Measurements from ENCODE around the gene KREMEN1.

Gene KREMEN1

DNA sequence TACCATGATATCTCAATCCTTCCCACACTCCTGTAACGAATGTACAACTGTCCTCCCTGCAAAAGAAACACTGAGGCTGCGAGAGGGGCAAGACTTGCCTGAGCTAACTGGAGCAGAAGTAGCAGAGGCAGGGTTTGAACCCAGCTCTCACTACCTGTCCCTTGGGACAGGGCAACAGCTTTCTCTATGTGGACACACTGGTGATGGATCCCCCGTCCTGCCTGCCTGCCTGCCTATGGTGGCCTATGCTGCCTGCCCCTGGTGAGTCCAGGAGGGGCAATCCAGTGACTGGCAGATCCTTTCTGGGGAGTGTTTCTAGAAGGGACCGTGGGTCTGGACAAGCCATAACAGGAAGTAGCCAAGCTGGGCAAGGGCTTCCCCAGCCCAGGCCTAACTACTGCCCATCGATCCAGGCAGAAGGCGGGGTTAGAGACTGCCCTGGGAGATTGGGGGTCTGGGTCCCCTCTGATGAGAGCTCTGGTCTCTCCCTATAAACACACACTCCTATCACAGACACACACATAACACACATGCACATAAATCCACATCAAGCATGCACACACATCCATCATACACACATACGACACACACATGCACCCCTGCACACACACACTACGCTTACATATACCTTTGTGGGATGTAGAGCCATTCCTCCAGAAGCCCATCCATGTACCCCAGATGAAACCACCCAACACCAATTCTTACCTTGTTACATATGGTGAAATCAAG, 131.8 kb downstream of the KREMEN1 start:
- DNase-seq = no peak
- Mint-ChIP-seq H3K36me3 (no peaks in the 10 kb centered on the region), H3K27ac (no peak overlapping the region), H3K27me3 (peaks cover 97% of the 10 kb centered on the region), H3K9me3 (no peaks in the 10 kb centered on the region), H3K4me1 (peaks cover 22% of the 10 kb centered on the region), H3K4me3 (no peak overlapping the region)
- CTCF ChIA-PET = interaction anchor here (0.9 to 2.7 kb wide), 4 partner anchors 12 to 51 kb away, joined by 3 to 10 read pairs (median 4); no protein-coding TSS in a partner anchor

DNA sequence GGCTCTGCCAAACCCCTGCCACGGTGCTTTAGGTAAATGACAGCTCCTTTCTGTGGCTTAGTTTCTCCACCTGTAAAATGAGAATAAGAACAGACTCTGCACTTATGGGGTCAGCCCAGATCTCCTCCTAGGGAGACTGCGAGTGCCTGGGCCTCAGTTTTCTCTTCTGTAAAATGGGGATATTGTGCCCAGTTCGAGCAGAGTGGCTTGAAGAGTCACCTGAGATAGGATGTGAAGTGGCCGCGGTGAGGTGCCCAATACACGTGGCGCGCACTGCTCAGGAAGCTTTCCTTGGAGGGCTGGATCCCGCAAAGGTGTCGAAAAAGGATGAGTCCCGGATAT, 132.4 kb downstream of the KREMEN1 start:
- no peaks in the 10 kb centered on the region for H3K9me3 Mint-ChIP-seq
- peaks cover 22% of the 10 kb centered on the region for H3K4me1 Mint-ChIP-seq
- H3K27me3 Mint-ChIP-seq = peaks cover 94% of the 10 kb centered on the region
- CTCF ChIA-PET = interaction anchor here (1.0 to 2.7 kb wide), 2 partner anchors 40 to 51 kb away, joined by 3 to 10 read pairs; no protein-coding TSS in a partner anchor
- no peaks in the 10 kb centered on the region for H3K36me3 Mint-ChIP-seq
- no peak overlapping the region for H3K27ac Mint-ChIP-seq
- DNase-seq = no peak
- H3K4me3 Mint-ChIP-seq = no peak overlapping the region

DNA sequence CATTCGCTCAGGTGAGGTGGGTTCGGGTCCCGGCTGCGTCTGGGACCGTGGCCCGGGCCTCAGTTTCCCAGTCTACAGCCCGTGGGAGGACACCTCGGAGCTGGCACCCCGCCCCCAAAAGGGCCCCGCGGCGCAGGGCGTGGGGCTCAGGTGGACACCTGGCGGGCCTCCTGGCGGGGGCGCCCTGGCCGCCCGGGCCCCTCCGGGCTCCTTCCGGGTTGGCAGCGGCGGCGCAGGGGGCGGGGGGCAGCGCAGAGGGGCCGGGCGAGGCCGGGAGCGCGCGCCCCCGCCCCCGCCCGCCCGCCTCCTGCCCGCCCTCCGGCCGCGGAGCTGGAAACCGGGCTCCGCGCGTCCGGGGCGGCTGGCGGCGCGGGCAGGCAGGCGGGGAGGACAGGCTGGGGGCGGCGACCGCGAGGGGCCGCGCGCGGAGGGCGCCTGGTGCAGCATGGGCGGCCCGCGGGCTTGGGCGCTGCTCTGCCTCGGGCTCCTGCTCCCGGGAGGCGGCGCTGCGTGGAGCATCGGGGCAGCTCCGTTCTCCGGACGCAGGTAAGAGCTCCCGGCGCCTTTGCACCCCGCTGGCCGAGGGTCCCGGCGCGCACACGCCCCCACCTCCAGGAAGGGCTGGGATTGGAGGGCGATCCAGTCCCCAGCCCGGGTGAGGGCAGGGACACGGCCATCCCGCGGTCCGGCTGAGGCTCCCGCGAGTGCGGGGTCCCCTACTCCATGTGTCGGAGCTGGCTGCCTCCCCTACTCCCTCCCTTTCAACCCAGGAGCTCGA, 132.9 kb downstream of the KREMEN1 start, which contains the start of gene EMID1:
Gene EMID1, plus strand, starts transcription at position 303 of the 778 bp plus-strand sequence. Its CDS starts 143 bp downstream, at position 446.
- peak; percentile 36 for DNase-seq
- H3K27ac Mint-ChIP-seq = no peak within 1 kb of the TSS
- H3K27me3 Mint-ChIP-seq = peaks cover 90% of the 10 kb centered on the region
- CTCF ChIA-PET = interaction anchor here (1.0 to 2.7 kb wide), 3 partner anchors 24 to 52 kb away, joined by 3 to 10 read pairs (median 4); no protein-coding TSS in a partner anchor
- peak within 1 kb of the TSS; percentile 16 for H3K4me3 Mint-ChIP-seq
- no peaks in the 10 kb centered on the region for H3K36me3 Mint-ChIP-seq
- H3K9me3 Mint-ChIP-seq = no peaks in the 10 kb centered on the region
- H3K4me1 Mint-ChIP-seq = peaks cover 22% of the 10 kb centered on the region

DNA sequence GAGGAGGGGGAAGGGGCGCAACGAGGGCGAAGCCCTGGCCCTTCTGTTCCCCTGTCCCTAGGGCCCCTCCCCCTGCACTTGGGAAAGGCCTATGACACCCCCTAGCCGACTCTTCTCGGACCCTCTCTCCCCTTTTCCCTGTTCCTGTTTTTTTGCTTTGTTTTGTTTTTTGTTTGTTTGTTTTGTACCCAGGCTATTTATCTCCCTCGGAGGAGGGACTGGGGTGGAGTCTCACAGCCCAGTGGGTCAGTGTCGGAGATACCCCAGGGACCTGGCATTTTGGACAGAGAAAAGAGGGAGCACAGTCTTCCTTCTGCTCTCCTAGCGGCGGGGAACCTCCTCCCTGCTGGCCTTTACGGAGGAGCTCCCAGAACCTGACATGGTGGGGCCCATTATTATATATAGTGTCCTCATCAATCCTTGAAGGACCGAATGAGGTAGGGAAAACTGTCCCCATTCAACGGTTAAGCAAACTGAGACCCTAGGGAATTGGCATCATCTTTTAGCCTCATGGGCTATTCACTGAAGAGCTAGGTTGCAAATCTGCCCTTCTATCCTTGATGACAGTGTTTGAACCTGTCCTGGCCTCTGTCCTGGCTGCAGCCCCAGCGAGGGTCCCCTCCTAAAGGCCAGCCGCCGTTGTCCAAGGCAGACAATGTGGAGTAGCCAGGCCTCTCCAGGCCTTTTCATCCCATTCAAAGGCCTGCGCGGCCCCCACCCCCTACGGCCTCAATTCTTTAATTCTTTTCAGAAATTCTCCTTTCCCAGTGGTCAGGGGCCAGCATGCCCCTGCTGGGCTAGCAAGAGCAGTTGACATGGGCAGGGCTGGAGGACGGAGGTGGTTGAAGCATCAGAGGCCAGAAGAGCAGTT, 133.8 kb downstream of the KREMEN1 start:
- no peak for DNase-seq
- Mint-ChIP-seq H3K4me1 (peaks cover 19% of the 10 kb centered on the region), H3K9me3 (no peaks in the 10 kb centered on the region), H3K4me3 (peak overlapping the region; percentile 16), H3K36me3 (no peaks in the 10 kb centered on the region), H3K27ac (no peak overlapping the region), H3K27me3 (peaks cover 85% of the 10 kb centered on the region)
- CTCF ChIA-PET = interaction anchor here (0.6 to 2.7 kb wide), 3 partner anchors 23 to 51 kb away, joined by 3 to 10 read pairs (median 4); no protein-coding TSS in a partner anchor

DNA sequence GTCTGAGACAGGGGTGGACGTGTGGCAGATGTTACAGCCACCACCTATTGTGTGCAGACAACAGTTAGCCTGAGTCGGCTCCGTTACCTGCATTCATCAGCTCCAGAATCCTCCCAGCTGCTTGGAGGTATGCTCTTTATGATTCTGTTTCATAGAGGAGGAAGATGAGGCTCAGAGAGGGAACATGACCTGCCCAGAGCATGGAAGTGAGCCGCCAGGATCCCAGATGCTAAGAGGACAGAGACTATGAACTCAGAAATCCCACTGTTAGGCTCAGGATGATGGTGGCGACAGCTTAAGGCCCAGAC, 134.4 kb downstream of the KREMEN1 start:
- H3K4me1 Mint-ChIP-seq = peaks cover 13% of the 10 kb centered on the region
- no peak overlapping the region for H3K27ac Mint-ChIP-seq
- H3K4me3 Mint-ChIP-seq = no peak overlapping the region
- H3K27me3 Mint-ChIP-seq = peaks cover 82% of the 10 kb centered on the region
- no peak for DNase-seq
- CTCF ChIA-PET = interaction anchor here (0.6 to 2.7 kb wide), 2 partner anchors 38 to 51 kb away, joined by 3 to 10 read pairs; no protein-coding TSS in a partner anchor
- no peaks in the 10 kb centered on the region for H3K36me3 Mint-ChIP-seq
- H3K9me3 Mint-ChIP-seq = no peaks in the 10 kb centered on the region

DNA sequence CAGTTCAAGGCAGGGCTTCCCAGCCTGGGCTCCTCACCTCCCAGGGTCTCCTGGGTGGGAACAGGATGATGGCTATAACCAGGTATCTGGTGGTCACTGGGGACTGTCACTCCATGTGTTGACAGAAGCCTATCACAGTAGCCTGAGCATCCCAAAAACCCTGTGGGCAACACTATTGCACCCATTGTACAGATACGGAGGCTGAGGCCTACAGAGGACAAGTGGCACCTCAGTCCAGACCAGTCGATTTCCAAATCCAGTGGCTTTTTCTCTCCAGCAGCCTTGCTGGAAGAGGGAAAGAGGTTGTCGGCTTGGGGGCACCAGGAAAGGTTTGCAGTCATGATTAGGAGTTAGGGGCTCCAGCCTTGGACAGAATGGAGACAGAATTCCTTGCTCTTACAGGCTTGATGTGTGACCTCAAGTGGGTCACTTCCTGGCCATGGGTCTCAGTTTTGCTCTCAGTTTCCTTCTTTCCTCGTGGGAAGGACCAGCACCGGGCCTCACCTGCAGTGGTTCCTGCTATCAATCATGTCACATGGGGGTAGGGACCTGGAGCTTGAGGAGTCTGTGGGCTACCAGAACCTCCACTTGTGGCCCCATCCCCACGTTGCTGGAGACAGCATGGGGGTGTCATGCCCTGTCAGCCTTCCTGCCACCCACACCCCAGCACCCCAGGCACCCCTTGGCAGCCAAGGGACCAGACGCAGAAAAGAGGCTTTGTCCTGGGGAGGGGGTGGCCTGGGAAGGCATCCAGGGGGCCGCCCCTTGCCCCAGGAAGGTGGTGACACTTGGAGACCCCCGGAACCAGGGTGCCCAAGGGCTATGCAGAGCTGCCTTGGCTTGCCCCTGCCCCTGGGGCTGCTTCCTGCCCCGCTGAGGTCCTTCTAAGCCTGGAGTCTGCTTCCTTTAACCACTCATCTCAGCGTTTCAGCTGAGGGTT, 135.0 kb downstream of the KREMEN1 start:
- H3K36me3 Mint-ChIP-seq = no peaks in the 10 kb centered on the region
- no peak for DNase-seq
- no peak overlapping the region for H3K27ac Mint-ChIP-seq
- CTCF ChIA-PET = interaction anchor here (0.6 kb wide), 1 partner anchor 52 kb away, joined by 3 read pairs; no protein-coding TSS in a partner anchor
- H3K4me1 Mint-ChIP-seq = peaks cover 6% of the 10 kb centered on the region
- no peak overlapping the region for H3K4me3 Mint-ChIP-seq
- no peaks in the 10 kb centered on the region for H3K9me3 Mint-ChIP-seq
- H3K27me3 Mint-ChIP-seq = peaks cover 76% of the 10 kb centered on the region

DNA sequence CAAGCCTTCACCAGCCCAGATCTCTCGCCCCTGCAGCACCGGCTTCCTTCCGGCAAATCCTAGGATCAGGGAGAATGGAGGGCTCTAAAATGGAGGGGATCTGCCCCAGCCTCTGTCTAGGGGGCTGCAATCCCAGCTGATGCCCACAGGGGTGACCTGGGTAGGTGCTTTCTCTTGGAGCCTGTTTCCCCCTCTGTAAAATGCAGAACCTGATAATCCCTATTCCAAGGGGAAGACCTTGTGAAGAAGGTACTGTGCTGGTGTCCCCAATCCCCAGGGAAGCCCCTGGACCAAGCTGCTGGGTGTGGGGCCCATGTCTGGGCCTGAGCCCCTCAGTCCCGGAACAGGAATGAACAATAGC, 135.6 kb downstream of the KREMEN1 start:
- no peak overlapping the region for H3K27ac Mint-ChIP-seq
- no peaks in the 10 kb centered on the region for H3K36me3 Mint-ChIP-seq
- H3K27me3 Mint-ChIP-seq = peaks cover 72% of the 10 kb centered on the region

DNA sequence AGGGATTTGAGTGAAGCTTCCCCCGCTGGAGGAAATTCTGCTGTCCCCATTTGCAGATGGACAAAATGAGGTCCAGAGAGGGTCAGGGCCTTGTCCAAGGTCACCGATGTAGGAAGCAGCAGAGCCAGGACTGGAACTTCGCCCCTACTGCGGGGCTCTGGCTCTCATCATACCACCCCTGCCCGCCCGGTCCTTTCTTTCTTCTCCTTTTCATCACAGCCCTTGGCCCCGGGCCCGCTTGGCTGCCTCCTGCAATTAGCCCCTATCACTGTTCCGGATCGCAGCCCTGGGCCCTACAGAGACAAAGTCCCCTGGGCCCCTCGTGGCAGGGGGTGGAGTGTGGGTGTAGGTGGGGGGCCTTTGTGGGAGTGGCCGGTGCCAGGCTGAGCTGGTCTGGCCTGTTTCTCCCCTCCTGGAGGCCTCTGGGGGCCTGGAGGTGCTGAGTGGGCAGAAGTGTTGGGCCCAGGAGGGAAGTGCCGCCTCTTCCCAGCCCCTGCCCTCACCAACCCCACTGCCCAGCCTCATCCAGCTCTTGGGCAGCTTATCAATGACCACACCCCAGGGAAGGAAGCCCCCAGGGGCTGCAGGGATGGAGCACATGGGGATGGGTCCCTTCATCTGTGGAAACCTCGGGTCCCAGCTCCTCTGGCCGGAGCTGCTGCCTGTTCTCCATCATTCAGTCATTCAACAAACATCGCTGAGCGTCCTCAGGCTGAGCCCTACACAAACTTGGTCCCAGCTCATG, 136.2 kb downstream of the KREMEN1 start:
- peaks cover 69% of the 10 kb centered on the region for H3K27me3 Mint-ChIP-seq
- no peak for DNase-seq
- no peaks in the 10 kb centered on the region for H3K9me3 Mint-ChIP-seq
- no peak overlapping the region for H3K27ac Mint-ChIP-seq
- H3K4me3 Mint-ChIP-seq = no peak overlapping the region
- H3K4me1 Mint-ChIP-seq = peaks cover 4% of the 10 kb centered on the region
- CTCF ChIA-PET = no interaction called here
- H3K36me3 Mint-ChIP-seq = no peaks in the 10 kb centered on the region

More for the DNA sequence above, 135.6 kb downstream of the KREMEN1 start:
- Mint-ChIP-seq H3K4me1 (peaks cover 4% of the 10 kb centered on the region), H3K4me3 (no peak overlapping the region), H3K9me3 (no peaks in the 10 kb centered on the region)
- DNase-seq = no peak
- CTCF ChIA-PET = no interaction called here

DNA sequence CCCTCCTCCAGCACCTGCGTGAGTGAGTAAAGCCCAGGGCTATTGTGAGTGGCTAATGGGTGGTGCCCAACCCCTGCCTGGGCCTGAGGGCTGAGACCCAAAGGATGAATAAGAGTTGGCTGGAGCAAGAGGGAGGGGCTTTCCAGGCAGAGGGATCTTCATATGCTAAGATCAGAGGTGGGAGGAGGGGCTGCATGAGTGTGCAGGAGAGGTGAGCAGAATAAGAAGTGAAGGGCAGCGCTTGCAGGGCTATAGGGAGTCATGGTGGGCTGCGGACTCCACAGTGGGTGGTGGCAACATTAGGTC, 136.7 kb downstream of the KREMEN1 start:
- peaks cover 4% of the 10 kb centered on the region for H3K4me1 Mint-ChIP-seq
- no peaks in the 10 kb centered on the region for H3K9me3 Mint-ChIP-seq
- DNase-seq = no peak
- peaks cover 67% of the 10 kb centered on the region for H3K27me3 Mint-ChIP-seq
- CTCF ChIA-PET = no interaction called here
- no peak overlapping the region for H3K4me3 Mint-ChIP-seq
- no peak overlapping the region for H3K27ac Mint-ChIP-seq
- H3K36me3 Mint-ChIP-seq = no peaks in the 10 kb centered on the region

DNA sequence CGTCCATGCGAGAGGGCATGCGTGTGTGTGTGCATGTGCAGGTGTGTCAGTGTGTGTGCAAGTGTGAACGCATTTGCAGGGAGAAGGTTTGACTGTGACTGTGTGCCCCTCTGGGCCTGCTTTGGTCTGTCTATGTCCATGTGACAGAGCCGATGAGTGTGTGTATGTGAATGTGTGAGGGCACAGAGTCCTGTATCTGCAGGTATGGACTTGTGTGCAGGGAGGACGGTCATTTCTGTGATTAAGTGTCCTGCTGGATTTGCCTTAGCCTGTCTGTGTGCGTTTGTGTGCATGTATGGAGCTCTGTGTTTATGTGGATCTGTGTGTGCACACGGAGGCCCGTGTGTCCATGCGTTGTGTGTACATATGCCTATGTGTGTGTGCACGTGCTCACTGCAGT, 138.2 kb downstream of the KREMEN1 start:
- peaks cover 4% of the 10 kb centered on the region for H3K4me1 Mint-ChIP-seq
- no peak overlapping the region for H3K4me3 Mint-ChIP-seq
- no peaks in the 10 kb centered on the region for H3K36me3 Mint-ChIP-seq
- peaks cover 58% of the 10 kb centered on the region for H3K27me3 Mint-ChIP-seq
- H3K9me3 Mint-ChIP-seq = no peaks in the 10 kb centered on the region
- DNase-seq = no peak
- no peak overlapping the region for H3K27ac Mint-ChIP-seq
- CTCF ChIA-PET = no interaction called here

DNA sequence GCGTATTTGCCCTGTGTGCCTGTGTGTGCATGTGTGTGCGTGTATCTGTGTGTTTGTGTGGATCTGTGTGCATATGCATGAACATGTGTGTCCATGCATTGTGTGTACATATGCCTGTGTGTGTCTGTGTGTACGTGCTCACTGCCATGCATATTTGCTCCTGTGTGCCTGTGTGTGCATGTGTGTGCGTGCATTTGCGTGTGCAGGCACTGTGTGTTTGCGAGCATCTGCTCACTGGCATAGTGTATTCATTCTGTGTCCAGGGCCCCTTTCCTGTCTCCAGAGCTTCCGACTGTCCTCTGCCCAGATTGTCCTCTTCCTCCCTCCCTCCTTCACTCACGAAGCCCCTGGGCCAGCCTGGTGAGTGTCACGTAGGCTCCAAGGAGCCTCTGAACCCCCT, 138.6 kb downstream of the KREMEN1 start:
- no peak overlapping the region for H3K4me3 Mint-ChIP-seq
- peaks cover 54% of the 10 kb centered on the region for H3K27me3 Mint-ChIP-seq
- peaks cover 1% of the 10 kb centered on the region for H3K4me1 Mint-ChIP-seq
- no peaks in the 10 kb centered on the region for H3K9me3 Mint-ChIP-seq
- CTCF ChIA-PET = no interaction called here
- H3K36me3 Mint-ChIP-seq = no peaks in the 10 kb centered on the region
- DNase-seq = no peak
- H3K27ac Mint-ChIP-seq = no peak overlapping the region

DNA sequence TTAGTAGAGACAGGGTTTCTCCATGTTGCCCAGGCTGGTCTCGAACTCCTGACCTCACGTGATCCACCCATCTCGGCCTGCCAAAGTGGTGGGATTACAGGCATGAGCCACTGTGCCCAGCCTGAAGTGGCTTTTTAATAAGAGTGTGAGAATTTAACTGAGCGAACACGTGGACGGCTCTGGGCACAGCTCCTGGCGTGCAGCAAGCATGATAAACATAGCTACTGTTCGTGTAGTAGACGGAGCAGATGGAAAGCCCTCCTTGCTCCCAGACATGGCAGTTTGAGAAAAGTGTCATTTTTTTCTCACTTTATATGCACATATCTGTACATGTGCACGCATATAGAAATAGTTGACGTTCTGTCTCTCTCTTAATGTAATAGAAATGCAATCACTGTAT, 139.9 kb downstream of the KREMEN1 start:
- no peak for DNase-seq
- no peaks in the 10 kb centered on the region for H3K9me3 Mint-ChIP-seq
- no peak overlapping the region for H3K27ac Mint-ChIP-seq
- H3K4me1 Mint-ChIP-seq = no peaks in the 10 kb centered on the region
- H3K4me3 Mint-ChIP-seq = no peak overlapping the region
- CTCF ChIA-PET = interaction anchor here (1.3 kb wide), 1 partner anchor 33 kb away, joined by 4 read pairs; no protein-coding TSS in a partner anchor
- peaks cover 41% of the 10 kb centered on the region for H3K27me3 Mint-ChIP-seq
- no peaks in the 10 kb centered on the region for H3K36me3 Mint-ChIP-seq

DNA sequence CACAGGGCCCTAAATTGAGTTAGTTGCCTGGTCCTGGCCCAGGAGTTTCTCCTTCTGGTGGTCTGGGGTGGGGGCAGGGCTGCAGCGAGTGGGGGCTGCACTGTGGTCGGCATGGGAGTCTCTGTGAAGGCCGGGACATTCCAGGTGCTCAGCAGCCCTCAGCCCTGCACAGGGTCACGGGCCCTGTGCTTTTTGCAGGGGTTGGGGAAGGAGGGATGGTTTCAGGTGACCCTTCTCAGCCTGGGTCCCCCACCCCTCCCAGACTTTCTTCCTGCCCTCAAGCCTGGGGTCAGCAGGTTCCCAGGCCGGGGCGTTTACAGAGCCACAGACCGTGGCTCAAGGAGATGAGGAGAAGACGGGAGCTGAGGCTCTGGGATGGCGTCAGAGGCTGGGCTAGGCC, 140.7 kb downstream of the KREMEN1 start:
- peaks cover 37% of the 10 kb centered on the region for H3K27me3 Mint-ChIP-seq
- no peak overlapping the region for H3K27ac Mint-ChIP-seq

More for the DNA sequence above, 140.7 kb downstream of the KREMEN1 start:
- DNase-seq = no peak
- Mint-ChIP-seq H3K36me3 (no peaks in the 10 kb centered on the region), H3K4me3 (no peak overlapping the region), H3K4me1 (no peaks in the 10 kb centered on the region), H3K9me3 (no peaks in the 10 kb centered on the region)
- CTCF ChIA-PET = interaction anchor here (0.6 kb wide), 1 partner anchor 328 kb away, joined by 3 read pairs; no protein-coding TSS in a partner anchor

All from activated naive CD4-positive, alpha-beta T cell treated with anti-CD3 and anti-CD28 coated beads, Interleukin-2, amount 10 ng/mL, durations not matched to agents 7 days and 5 days (primary cell).